Measurements from ENCODE around the gene NAGLU. TPM values are rescaled to one million over a fixed set of nuclear protein-coding genes. Genes with fewer than 3 reads are reported as not detected.
"Not testable (repeated sequence)": the region's sequence is repeated elsewhere in the genome, so short reads cannot be mapped to it uniquely, and the experiment has no call there.

The NAGLU gene
- total RNA-seq, 2 experiments from 2014 or later, result 15.0 to 17.6 TPM

DNA sequence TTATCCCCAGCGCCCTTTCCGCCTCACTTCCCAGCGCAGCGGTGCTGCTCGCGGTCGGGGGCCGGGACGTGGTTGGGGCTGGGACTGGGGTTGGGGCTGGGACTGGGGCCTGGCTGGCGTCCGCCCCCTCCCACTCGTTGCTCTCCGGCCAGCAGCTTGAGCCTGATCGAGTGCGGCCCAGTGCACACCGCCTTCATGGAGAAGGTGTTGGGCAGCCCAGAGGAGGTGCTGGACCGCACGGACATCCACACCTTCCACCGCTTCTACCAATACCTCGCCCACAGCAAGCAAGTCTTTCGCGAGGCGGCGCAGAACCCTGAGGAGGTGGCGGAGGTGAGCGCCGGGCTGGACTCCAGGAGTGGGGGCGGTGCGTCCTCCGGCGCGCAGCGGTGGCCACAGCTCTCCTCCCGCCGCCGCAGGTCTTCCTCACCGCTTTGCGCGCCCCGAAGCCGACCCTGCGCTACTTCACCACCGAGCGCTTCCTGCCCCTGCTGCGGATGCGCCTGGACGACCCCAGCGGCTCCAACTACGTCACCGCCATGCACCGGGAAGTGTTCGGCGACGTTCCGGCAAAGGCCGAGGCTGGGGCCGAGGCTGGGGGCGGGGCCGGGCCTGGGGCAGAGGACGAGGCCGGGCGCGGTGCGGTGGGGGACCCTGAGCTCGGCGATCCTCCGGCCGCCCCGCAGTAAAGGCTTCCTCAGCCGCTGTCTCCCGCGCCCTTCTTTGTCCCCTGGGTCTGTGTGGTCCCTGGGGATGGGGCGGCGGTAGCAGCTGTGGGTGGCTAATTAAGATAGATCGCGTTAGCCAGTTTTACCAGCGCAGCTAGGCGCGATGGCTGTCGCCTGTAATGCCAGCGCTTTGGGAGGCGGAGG lies 18.4 kb downstream of the NAGLU start:
- ChIA-PET CTCF (interaction anchor here (1.0 to 1.3 kb wide), 2 partner anchors 17 to 126 kb away, joined by 3 read pairs; no protein-coding TSS in a partner anchor), POLR2A (interaction anchor here (0.5 to 1.8 kb wide), 6 partner anchors 11 to 1508 kb away, joined by 3 to 6 read pairs (median 4); partner anchors contain the start of gene NAGLU)

DNA sequence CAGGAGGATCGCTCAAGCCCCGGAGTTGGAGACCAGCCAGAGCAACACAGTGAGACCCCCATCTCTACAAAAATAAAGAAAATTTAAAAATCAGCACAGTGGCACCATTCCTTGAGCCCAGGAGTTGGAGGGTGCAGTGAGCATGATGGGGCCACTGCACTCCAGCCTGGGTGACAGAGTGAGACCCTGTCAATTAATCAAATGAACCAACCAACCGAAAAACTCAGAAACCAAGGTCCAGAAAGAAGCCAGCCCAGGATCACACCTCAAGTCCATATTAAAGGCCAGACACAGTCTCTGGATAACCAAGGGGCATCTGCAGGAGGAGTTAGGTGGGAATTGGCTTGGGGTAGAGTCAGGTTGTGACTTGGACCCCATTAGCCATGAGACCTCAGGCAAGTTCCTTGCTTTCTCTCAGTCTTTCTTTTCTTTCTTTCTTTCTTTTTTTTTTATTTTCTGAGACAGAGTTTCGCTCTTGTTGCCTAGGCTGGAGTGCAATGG lies 19.1 kb downstream of the NAGLU start:
- ChIA-PET CTCF (no interaction called here), POLR2A (interaction anchor here (0.6 to 1.8 kb wide), 4 partner anchors 11 to 241 kb away, joined by 3 to 6 read pairs (median 5); partner anchors contain the start of gene NAGLU)

- POLR2A ChIA-PET, CTCF ChIA-PET: not testable (repeated sequence)
Measured at GRCh38 chr17:42555961-42556617, 20.0 kb downstream of the NAGLU start.

DNA sequence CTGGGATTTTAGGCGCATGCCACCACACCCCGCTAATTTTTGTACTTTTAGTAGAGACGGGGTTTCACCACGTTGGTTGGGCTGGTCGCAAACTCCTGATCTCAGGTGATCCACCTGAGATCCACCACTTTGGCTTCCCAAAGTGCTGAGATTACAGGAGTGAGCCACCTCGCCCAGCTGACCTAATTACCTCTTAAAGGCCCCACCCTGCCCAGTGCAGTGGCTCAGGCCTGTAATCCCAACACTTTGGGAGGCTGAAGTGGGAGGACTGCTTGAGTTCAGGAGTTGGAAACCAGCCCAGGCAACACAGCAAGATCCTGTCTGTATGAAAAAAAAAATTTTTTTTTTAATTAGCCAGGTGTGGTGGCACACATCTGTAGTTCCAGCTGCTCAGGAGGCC lies 23.0 kb downstream of the NAGLU start:
- ChIA-PET POLR2A (interaction anchor here (0.6 kb wide), 1 partner anchor 440 kb away, joined by 3 read pairs; no protein-coding TSS in a partner anchor), CTCF (no interaction called here)

- ChIA-PET CTCF (interaction anchor here (0.7 kb wide), 1 partner anchor 860 kb away, joined by 3 read pairs; no protein-coding TSS in a partner anchor), POLR2A (no interaction called here)
Measured at GRCh38 chr17:42560246-42560645, 24.2 kb downstream of the NAGLU start.

- ChIA-PET POLR2A (no interaction called here), CTCF (no interaction called here)
Measured at GRCh38 chr17:42561897-42562387, 25.9 kb downstream of the NAGLU start, which contains the start of gene COASY. TSS of gene COASY (plus strand) at chr17:42562148. CDS start at chr17:42562623, 475 bp downstream.

GRCh38 chr17:42562388-42563142 lies 26.5 kb downstream of the NAGLU start:
- CTCF ChIA-PET, result no interaction called here
- POLR2A ChIA-PET, result no interaction called here

- ChIA-PET CTCF (no interaction called here), POLR2A (no interaction called here)
Measured at GRCh38 chr17:42563143-42563509, 27.1 kb downstream of the NAGLU start.

- ChIA-PET POLR2A (no interaction called here), CTCF (no interaction called here)
Measured at GRCh38 chr17:42563543-42563942, 27.5 kb downstream of the NAGLU start.

DNA sequence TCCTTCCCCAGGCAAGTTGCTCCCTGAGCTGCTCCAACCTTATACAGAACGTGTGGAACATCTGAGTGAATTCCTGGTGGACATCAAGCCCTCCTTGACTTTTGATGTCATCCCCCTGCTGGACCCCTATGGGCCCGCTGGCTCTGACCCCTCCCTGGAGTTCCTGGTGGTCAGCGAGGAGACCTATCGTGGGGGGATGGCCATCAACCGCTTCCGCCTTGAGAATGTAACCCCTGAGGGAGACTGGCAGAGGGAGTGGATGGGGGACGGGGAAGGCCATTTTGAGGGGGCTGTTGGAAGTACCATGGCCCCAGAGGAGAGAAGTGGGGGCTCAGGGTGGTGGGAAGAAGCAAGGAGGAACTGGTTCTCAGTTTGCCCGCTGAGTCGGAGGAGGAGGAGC lies 27.9 kb downstream of the NAGLU start:
- ChIA-PET POLR2A (no interaction called here), CTCF (no interaction called here)

- POLR2A ChIA-PET, result interaction anchor here (1.2 to 1.7 kb wide), 2 partner anchors 10 to 12 kb away, joined by 5 to 6 read pairs; partner anchors contain the start of gene PSMC3IP
- CTCF ChIA-PET, result no interaction called here
Measured at GRCh38 chr17:42564815-42565522, 28.9 kb downstream of the NAGLU start.

GRCh38 chr17:42565523-42566214 lies 29.6 kb downstream of the NAGLU start:
- ChIA-PET POLR2A (interaction anchor here (0.7 to 1.7 kb wide), 3 partner anchors 11 to 58 kb away, joined by 3 to 6 read pairs (median 5); partner anchors contain the start of gene PSMC3IP), CTCF (interaction anchor here (0.9 to 2.8 kb wide), 3 partner anchors 12 to 43 kb away, joined by 3 to 21 read pairs (median 3); partner anchors contain the start of gene PSMC3IP)

DNA sequence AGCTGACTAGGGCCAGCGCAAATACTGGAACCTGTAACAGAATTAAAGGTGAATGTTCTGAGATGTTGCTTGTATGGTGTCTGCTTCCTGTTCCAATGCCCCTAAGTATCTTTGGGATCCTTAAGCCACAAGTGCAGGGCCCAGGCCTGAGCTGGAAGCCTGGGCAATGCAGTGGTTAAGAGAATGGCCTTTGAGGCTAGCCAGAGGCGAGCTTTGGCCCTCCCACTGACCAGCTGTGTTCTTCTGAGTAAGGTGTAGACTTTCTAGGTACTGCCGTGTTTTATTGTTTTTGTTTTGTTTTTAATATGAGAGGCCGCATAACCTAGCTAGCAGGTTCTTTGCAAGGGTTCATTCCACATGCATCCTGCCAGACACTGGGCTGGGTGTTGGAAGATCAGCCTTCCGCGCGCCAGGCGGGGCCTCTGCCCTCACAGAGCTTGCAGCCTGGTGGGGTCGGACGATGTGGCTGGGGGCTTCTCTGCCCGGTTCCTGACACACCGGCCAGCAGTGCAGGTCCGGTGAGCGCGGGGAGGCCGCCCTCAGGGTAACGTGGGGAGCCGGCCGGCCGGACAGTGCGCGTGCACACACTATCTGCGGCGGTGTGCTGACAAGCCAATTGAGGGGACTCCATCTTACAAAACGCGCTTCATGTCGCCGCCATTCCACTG lies 30.3 kb downstream of the NAGLU start:
- POLR2A ChIA-PET, result interaction anchor here (0.7 to 2.5 kb wide), 4 partner anchors 11 to 57 kb away, joined by 3 to 18 read pairs (median 5); partner anchors contain the start of genes PSMC3IP, RETREG3 and TUBG1
- CTCF ChIA-PET, result interaction anchor here (0.9 to 2.8 kb wide), 3 partner anchors 11 to 42 kb away, joined by 3 to 21 read pairs (median 3); partner anchors contain the start of gene PSMC3IP

DNA sequence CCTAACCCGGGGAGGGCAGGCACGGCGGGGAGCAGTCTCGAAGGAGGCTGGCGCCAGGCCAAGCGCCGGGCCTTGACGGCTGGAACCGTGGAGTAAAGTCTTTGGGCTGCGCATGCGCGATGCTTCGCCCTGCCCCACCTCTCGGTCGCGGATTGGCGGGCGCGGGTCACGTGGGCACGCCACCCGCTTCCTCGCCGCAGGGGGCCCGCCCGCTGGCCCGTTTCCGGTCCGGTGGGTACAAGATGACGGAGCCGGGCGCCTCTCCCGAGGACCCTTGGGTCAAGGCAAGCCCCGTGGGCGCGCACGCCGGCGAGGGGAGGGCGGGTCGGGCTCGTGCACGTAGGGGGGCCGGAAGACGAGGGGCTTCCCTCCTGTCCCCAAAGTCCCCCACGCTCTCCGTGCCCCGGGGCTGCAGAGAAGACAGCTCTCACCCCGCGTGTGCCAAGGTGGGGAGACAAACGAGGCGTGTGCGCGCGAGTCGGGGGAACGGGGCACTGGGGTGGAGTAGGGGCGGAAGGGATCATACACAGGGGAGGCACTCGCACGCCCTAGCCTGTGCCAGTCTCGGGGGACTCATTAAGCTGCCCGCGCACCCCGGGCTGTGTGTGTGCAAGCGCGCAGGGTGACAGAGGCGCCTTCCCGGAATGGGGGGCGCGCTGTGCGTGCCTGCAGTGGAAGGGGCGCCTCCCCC lies 31.0 kb downstream of the NAGLU start, which contains the start of gene MLX:
Gene MLX, plus strand, starts transcription at position 218 of the 691 bp plus-strand sequence. Its CDS starts 25 bp downstream, at position 243.
- CTCF ChIA-PET, result interaction anchor here (0.8 to 2.8 kb wide), 4 partner anchors 11 to 112 kb away, joined by 3 to 21 read pairs (median 3); partner anchors contain the start of gene PSMC3IP

DNA sequence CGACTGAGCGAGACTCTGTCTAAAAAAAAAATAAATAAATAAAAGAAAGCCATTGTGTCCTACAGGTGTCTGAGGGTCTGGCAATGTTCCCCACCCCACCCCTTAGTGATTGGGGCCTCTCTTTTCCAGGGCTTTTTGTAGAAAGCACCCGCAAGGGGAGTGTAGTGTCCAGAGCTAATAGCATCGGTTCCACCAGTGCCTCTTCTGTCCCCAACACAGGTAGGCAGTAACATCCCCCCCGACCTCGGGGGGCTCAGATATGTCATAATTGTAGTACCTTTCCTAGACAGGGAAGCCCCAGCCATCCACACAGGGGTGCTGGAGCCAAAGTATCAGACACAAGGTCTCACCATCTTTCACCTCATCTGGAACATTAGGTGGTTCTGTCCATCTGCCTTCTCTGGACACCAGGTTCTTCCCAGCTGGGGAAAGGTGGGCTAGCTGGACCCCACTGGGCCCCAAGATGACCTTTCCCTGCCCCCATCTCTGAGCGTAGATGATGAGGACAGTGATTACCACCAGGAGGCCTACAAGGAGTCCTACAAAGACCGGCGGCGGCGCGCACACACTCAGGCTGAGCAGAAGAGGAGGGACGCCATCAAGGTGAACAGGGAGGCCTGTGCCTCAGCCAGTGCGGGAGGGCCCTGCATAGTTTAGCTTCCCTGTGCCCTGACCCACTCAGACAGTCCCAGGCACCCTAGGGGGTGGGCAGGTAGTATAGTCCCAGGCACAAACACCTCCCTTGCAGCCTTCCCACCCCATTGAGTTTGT lies 32.5 kb downstream of the NAGLU start:
- ChIA-PET CTCF (interaction anchor here (1.0 to 2.8 kb wide), 5 partner anchors 9 to 195 kb away, joined by 3 to 21 read pairs (median 4); partner anchors contain the start of gene PSMC3IP), POLR2A (interaction anchor here (1.3 to 2.5 kb wide), 2 partner anchors 9 to 14 kb away, joined by 6 to 18 read pairs; partner anchors contain the start of gene PSMC3IP)

More for the DNA sequence above, 31.0 kb downstream of the NAGLU start, which contains the start of gene MLX:
- POLR2A ChIA-PET, result interaction anchor here (0.7 to 2.5 kb wide), 5 partner anchors 10 to 42 kb away, joined by 3 to 18 read pairs (median 5); partner anchors contain the start of genes NAGLU, PSMC3IP, RETREG3 and TUBG1
